Panc1 (cell line): ENCODE results near the gene NAA38. TPM values are rescaled to one million over a fixed set of nuclear protein-coding genes. Genes with fewer than 3 reads are reported as not detected.

ENCODE experiments used
- ATAC-seq: fragments of 200-7000 bp; cut with Tn5 transposase; 2 replicates; pipeline ENCODE4 v1.9.1; 2020; ENCODE audit warnings: mild to moderate bottlenecking, moderate library complexity
- BruUV-seq: library from RNA; stranded (reverse); fragments of 400-500 nt; replicated peaks from 2 replicates; lab custom pipeline; 2021; lab: Mats Ljungman, UMichigan
- CTCF ChIA-PET: fragments of 300-600 bp; sonication (Branson Sonifier 250); formaldehyde crosslinking; loops from one replicate; lab custom pipeline; 2022; ENCODE audit warnings: antibody characterized with exemption; lab: Charles Lee
- POLR2A ChIA-PET: fragments of 300-600 bp; sonication (Branson Sonifier 250); formaldehyde crosslinking; loops from one replicate; lab custom pipeline; 2022; ENCODE audit warnings: antibody characterized with exemption; lab: Charles Lee
- DNase-seq: peaks from one replicate; pipeline ENCODE4 v3.0.0-alpha.2; 2010; ENCODE audit warnings: low read depth, low spot score
- H3K27ac ChIP-seq: 2 replicates; pipeline ENCODE4 v1.5.1; 2011; ENCODE audit warnings: mild to moderate bottlenecking, low read length, inconsistent platforms
- H3K27me3 ChIP-seq: fragments of 200-500 bp; sonication (Bioruptor generic); 2 replicates; pipeline ENCODE4 v1.6.0; 2014; ENCODE audit warnings: low read length, inconsistent platforms; ENCODE audit not compliant: control insufficient read depth, insufficient read depth
- H3K36me3 ChIP-seq: fragments of 200-500 bp; sonication (Bioruptor generic); 2 replicates; pipeline ENCODE4 v1.5.1; 2014; ENCODE audit warnings: inconsistent platforms, mild to moderate bottlenecking, low read length, moderate library complexity; ENCODE audit not compliant: control insufficient read depth, insufficient read depth
- H3K4me1 ChIP-seq: 2 replicates; pipeline ENCODE4 v1.5.1; 2011; ENCODE audit warnings: inconsistent platforms, mild to moderate bottlenecking, low read length, moderate library complexity; ENCODE audit not compliant: control insufficient read depth, insufficient read depth
- H3K4me3 ChIP-seq, 2 experiments: 2 replicates each; pipeline ENCODE4 v1.5.1; 2011 to 2012; ENCODE audit warnings: low read depth in 2 of 2, low read length in 2 of 2, mild to moderate bottlenecking in 2 of 2, inconsistent platforms in 1 of 2, moderate library complexity in 1 of 2
- H3K9me3 ChIP-seq: fragments of 200-500 bp; sonication (Bioruptor generic); 2 replicates; pipeline ENCODE4 v1.5.1; 2014; ENCODE audit warnings: low read depth, mild to moderate bottlenecking, inconsistent platforms, low read length, moderate library complexity; ENCODE audit not compliant: control insufficient read depth, insufficient read depth
- POLR2AphosphoS5 ChIP-seq: IDR thresholded peaks from 2 replicates; pipeline ENCODE4 v1.6.1; 2012; ENCODE audit warnings: mild to moderate bottlenecking, low read depth, low read length, moderate library complexity
- SIN3A ChIP-seq: IDR thresholded peaks from 2 replicates; pipeline ENCODE4 v1.6.1; 2012; ENCODE audit warnings: low read depth, mild to moderate bottlenecking, low read length, moderate library complexity, borderline replicate concordance; ENCODE audit not compliant: insufficient read depth
- TCF7L2 ChIP-seq: IDR thresholded peaks from 2 replicates; pipeline ENCODE4 v1.6.1; 2011; ENCODE audit warnings: mild to moderate bottlenecking, low read depth, low read length, inconsistent platforms
- in situ Hi-C: cut with HindIII; loops from 2 replicates; pipeline ENCODE4 v1.10.0; 2016; ENCODE audit warnings: low sequenced_read_pairs, low pct_unique_long_range_greater_than_20kb
- intact Hi-C: fragments of 100-400 bp; cut with micrococcal nuclease; formaldehyde crosslinking; loops from one replicate; pipeline ENCODE4 v1.10.0; 2022; ENCODE audit not compliant: unreplicated experiment
- total RNA-seq: library from RNA; stranded (reverse); gene quantifications from one replicate; pipeline ENCODE4 v1.2.1, GENCODE V29; 2021; ENCODE audit not compliant: unreplicated experiment
- TF ChIP-seq, protein P1 (sequence below): fragments of 450-650 bp; IDR thresholded peaks from 2 replicates; pipeline ENCODE4 v1.5.1; 2017; ENCODE audit warnings: mild to moderate bottlenecking
- TF ChIP-seq, protein P2 (sequence below), 2 experiments: IDR thresholded peaks; 2 replicates each; pipeline ENCODE4 v1.6.1; 2011 to 2012; ENCODE audit warnings: low read depth in 2 of 2, control low read depth in 1 of 2, low read length in 1 of 2, mild to moderate bottlenecking in 1 of 2, moderate library complexity in 1 of 2; ENCODE audit not compliant: insufficient read depth in 1 of 2

Gene NAA38
- total RNA-seq, 1 experiment from 2014 or later, result 75.2 TPM

DNA sequence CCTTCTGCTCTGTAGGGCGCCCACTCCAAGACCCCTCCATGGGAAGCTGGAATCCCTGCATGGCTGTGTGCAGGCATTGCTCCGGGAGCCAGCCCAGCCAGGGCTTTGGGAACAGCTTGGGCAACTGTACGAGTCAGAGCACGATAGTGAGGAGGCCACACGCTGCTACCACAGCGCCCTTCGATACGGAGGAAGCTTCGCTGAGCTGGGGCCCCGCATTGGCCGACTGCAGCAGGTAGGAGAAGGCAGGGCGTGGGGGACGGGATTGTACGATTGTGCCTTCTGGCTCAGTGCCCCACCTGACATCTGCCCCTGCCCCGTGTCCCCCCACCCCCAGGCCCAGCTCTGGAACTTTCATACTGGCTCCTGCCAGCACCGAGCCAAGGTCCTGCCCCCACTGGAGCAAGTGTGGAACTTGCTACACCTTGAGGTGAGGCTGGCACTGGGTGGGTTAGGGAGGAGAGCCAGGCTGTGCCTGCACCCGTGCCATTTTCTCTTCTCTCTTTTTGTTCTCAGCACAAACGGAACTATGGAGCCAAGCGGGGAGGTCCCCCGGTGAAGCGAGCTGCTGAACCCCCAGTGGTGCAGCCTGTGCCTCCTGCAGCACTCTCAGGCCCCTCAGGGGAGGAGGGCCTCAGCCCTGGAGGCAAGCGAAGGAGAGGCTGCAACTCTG, 11.2 kb downstream of the NAA38 start:
- Histone ChIP-seq H3K4me3 (no peak overlapping the region), H3K36me3 (no peaks in the 10 kb centered on the region; the same call in 1 of the 2 replicates), H3K27me3 (no peaks in the 10 kb centered on the region), H3K27ac (no peak overlapping the region), H3K9me3 (no peaks in the 10 kb centered on the region), H3K4me1 (peaks cover under 1% of the 10 kb centered on the region)
- ChIA-PET CTCF (interaction anchor here (0.6 kb wide), 1 partner anchor 103 kb away, joined by 9 read pairs; no protein-coding TSS in a partner anchor), POLR2A (interaction anchor here (0.6 to 0.7 kb wide), 2 partner anchors 98 to 161 kb away, joined by 3 to 7 read pairs; no protein-coding TSS in a partner anchor)
- intact Hi-C loops (no loop called here), in situ Hi-C loops (no loop called here)
- DNase-seq, result no peak
- no peak for ATAC-seq
- no peak for TF ChIP-seq TCF7L2
- TF ChIP-seq, protein P1, sequence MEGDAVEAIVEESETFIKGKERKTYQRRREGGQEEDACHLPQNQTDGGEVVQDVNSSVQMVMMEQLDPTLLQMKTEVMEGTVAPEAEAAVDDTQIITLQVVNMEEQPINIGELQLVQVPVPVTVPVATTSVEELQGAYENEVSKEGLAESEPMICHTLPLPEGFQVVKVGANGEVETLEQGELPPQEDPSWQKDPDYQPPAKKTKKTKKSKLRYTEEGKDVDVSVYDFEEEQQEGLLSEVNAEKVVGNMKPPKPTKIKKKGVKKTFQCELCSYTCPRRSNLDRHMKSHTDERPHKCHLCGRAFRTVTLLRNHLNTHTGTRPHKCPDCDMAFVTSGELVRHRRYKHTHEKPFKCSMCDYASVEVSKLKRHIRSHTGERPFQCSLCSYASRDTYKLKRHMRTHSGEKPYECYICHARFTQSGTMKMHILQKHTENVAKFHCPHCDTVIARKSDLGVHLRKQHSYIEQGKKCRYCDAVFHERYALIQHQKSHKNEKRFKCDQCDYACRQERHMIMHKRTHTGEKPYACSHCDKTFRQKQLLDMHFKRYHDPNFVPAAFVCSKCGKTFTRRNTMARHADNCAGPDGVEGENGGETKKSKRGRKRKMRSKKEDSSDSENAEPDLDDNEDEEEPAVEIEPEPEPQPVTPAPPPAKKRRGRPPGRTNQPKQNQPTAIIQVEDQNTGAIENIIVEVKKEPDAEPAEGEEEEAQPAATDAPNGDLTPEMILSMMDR, result no peak
- no peak for TF ChIP-seq POLR2AphosphoS5
- TF ChIP-seq, protein P2, sequence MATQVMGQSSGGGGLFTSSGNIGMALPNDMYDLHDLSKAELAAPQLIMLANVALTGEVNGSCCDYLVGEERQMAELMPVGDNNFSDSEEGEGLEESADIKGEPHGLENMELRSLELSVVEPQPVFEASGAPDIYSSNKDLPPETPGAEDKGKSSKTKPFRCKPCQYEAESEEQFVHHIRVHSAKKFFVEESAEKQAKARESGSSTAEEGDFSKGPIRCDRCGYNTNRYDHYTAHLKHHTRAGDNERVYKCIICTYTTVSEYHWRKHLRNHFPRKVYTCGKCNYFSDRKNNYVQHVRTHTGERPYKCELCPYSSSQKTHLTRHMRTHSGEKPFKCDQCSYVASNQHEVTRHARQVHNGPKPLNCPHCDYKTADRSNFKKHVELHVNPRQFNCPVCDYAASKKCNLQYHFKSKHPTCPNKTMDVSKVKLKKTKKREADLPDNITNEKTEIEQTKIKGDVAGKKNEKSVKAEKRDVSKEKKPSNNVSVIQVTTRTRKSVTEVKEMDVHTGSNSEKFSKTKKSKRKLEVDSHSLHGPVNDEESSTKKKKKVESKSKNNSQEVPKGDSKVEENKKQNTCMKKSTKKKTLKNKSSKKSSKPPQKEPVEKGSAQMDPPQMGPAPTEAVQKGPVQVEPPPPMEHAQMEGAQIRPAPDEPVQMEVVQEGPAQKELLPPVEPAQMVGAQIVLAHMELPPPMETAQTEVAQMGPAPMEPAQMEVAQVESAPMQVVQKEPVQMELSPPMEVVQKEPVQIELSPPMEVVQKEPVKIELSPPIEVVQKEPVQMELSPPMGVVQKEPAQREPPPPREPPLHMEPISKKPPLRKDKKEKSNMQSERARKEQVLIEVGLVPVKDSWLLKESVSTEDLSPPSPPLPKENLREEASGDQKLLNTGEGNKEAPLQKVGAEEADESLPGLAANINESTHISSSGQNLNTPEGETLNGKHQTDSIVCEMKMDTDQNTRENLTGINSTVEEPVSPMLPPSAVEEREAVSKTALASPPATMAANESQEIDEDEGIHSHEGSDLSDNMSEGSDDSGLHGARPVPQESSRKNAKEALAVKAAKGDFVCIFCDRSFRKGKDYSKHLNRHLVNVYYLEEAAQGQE (IDR thresholded peaks at IDR 0.05; ENCODE audit: insufficient read depth in 1 of 2, low read depth in 2 of 2, low read length in 1 of 2), result no peak
- TF ChIP-seq SIN3A, result no peak
- BruUV-seq, result no TSS peak

DNA sequence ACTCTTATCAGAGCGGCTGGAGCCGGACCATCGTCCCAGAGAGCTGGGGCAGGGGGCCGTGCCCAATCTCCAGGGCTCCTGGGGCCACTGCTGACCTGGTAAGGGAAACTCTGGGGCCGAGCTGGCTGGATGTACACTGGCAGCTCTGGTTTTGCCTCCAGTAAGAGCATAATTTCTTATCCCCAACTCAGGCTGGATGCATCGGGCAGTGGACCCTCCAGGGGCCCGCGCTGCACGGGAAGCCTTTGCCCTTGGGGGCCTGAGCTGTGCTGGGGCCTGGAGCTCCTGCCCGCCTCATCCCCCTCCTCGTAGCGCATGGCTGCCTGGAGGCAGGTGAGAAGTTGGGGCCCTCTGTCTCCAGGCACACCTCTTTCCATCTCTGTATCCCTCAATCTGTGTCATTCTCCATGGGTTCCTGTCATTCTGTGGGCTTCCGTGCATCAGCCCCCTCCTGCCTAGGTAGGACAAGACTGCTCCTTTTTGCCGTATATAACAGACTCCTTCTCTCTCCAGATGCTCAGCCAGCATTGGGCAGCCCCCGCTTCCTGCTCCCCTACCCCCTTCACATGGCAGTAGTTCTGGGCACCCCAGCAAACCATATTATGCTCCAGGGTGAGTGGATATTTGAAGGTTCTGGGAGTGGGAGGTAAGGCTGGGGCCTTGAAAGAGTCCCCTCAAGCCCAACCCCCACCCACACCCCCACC, 11.8 kb downstream of the NAA38 start:
- CTCF ChIA-PET, result interaction anchor here (0.6 kb wide), 1 partner anchor 102 kb away, joined by 9 read pairs; no protein-coding TSS in a partner anchor
- no peak for ATAC-seq
- Histone ChIP-seq H3K4me1 (peaks cover 7% of the 10 kb centered on the region), H3K4me3 (peak overlapping the region; percentile 72 to 84), H3K27ac (peak overlapping the region; percentile 63), H3K36me3 (no peaks in the 10 kb centered on the region; the same call in 1 of the 2 replicates), H3K27me3 (no peaks in the 10 kb centered on the region), H3K9me3 (no peaks in the 10 kb centered on the region)
- intact Hi-C loops (no loop called here), in situ Hi-C loops (no loop called here)
- no TSS peak for BruUV-seq
- POLR2A ChIA-PET, result interaction anchor here (0.6 to 1.9 kb wide), 4 partner anchors 10 to 389 kb away, joined by 3 to 7 read pairs (median 5); no protein-coding TSS in a partner anchor
- TF ChIP-seq TCF7L2, result no peak
- TF ChIP-seq POLR2AphosphoS5, result no peak
- TF ChIP-seq, protein P2 (IDR thresholded peaks at IDR 0.05; ENCODE audit: insufficient read depth in 1 of 2, low read depth in 2 of 2, low read length in 1 of 2), result no peak
- TF ChIP-seq SIN3A, result no peak
- TF ChIP-seq, protein P1, result no peak
- DNase-seq, result no peak
